ENCODE data around the gene WRAP73.

Gene WRAP73

DNA sequence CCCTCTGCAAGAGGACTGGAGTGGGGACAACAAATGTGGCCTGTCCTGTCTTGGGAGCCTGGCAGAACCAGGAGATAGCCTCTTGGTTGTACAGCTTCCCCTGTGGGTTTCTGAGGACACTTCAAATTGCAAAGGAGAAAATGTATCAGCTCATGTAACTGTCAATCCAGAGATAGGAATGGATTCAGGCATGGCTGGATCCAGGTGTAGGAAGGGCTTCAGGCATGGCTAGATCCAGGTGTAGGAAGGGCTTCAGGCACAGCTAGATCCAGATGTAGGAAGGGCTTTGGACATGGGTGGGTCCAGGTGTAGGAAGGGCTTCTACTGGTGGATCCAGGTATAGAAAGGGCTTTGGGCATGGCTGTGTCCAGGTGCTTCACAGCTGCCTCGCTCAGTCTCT is 33.3 kb upstream of the WRAP73 start:
- H3K27ac ChIP-seq: no peak overlapping the region
- DNase-seq (ENCODE audit: low read depth, low spot score): no peak

- no peak overlapping the region for H3K27ac ChIP-seq
- no peak for DNase-seq (ENCODE audit: low read depth, low spot score)
Measured at GRCh38 chr1:3681898-3682806, 32.2 kb upstream of the WRAP73 start.

DNA sequence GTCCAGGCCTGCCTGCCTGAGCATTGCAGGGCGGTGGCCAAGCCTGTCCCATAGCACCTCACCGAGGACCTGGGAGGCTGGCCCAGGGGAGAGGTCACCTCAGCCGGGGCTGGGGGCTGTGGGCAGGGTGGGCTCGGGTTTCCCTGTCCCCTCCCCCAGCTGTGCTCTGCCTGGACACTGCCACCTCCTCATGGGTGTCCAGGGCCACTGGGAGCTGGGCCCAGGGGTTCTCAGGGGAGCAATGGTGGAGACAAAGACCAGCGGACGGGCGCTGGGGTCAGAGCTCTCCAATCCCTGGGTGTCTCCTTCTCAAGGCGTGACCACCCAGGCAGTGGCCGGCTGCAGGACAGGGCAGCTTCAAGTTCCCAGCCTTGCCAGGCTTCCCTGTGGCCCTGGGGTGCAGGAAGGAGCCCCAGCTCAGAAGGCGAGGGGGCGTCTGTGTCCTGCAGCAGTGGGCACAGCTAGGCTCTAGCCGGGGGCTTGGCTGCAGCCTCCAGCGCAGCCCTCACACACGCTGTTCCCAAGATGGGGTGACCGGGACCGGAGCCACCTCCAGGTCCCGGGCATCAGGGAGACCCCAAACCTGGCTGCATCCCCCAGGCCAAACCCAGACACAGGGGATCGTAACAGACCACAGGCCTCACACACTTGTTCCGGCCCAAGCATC is 31.5 kb upstream of the WRAP73 start:
- no peak overlapping the region for H3K27ac ChIP-seq
- no peak for DNase-seq (ENCODE audit: low read depth, low spot score)

- H3K27ac ChIP-seq: no peak overlapping the region
- no peak for DNase-seq (ENCODE audit: low read depth, low spot score)
Measured at GRCh38 chr1:3680488-3681230, 30.8 kb upstream of the WRAP73 start.

DNA sequence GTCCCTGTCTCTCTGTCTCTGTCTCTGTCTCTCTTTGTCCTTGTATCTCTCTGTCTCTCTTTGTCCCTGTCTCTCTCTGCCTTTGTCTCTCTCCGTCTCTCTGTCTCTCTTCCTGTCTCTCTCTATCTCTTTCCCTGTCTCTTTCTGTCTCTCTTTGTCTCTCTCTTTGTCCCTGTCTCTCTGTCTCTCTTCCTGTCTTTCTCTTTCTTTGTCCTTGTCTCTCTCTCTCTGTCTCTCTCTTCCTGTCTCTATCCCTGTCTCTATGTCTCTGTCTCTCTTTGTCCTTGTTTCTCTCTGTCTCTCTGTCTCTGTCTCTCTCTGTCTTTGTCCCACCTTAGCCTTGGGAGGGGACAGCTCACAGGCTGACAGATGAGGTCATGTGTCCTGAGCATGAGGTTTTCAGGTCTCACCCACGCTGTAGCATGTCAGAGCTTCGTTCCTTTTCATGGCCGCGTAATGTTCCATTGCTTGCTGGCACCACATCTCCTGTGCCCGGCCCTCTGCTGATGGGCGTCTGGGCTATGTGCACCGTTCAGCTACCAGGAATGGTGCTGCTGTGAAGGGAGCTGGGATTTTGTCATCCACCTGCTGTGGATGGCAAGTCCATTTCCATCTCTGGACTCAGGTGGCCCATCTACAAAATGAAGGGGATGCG is 30.0 kb upstream of the WRAP73 start:
- H3K27ac ChIP-seq: no peak overlapping the region
- no peak for DNase-seq (ENCODE audit: low read depth, low spot score)

- DNase-seq (ENCODE audit: low read depth, low spot score): no peak
- H3K27ac ChIP-seq: no peak overlapping the region
Measured at GRCh38 chr1:3679098-3679555, 29.2 kb upstream of the WRAP73 start.

GRCh38 chr1:3678361-3679097 is 28.6 kb upstream of the WRAP73 start:
- H3K27ac ChIP-seq: no peak overlapping the region

GRCh38 chr1:3677484-3677883 is 27.6 kb upstream of the WRAP73 start:
- no peak overlapping the region for H3K27ac ChIP-seq
- DNase-seq (ENCODE audit: low read depth, low spot score): no peak

More at GRCh38 chr1:3678361-3679097, 28.6 kb upstream of the WRAP73 start:
- DNase-seq (ENCODE audit: low read depth, low spot score): no peak

GRCh38 chr1:3676581-3677470 is 26.9 kb upstream of the WRAP73 start:
- no peak for DNase-seq (ENCODE audit: low read depth, low spot score)
- H3K27ac ChIP-seq: no peak overlapping the region

- H3K27ac ChIP-seq: no peak overlapping the region
- DNase-seq (ENCODE audit: low read depth, low spot score): no peak
Measured at GRCh38 chr1:3675436-3675835, 25.5 kb upstream of the WRAP73 start.

- DNase-seq (ENCODE audit: low read depth, low spot score): no peak
- H3K27ac ChIP-seq: no peak overlapping the region
Measured at GRCh38 chr1:3674100-3675094, 24.5 kb upstream of the WRAP73 start.

DNA sequence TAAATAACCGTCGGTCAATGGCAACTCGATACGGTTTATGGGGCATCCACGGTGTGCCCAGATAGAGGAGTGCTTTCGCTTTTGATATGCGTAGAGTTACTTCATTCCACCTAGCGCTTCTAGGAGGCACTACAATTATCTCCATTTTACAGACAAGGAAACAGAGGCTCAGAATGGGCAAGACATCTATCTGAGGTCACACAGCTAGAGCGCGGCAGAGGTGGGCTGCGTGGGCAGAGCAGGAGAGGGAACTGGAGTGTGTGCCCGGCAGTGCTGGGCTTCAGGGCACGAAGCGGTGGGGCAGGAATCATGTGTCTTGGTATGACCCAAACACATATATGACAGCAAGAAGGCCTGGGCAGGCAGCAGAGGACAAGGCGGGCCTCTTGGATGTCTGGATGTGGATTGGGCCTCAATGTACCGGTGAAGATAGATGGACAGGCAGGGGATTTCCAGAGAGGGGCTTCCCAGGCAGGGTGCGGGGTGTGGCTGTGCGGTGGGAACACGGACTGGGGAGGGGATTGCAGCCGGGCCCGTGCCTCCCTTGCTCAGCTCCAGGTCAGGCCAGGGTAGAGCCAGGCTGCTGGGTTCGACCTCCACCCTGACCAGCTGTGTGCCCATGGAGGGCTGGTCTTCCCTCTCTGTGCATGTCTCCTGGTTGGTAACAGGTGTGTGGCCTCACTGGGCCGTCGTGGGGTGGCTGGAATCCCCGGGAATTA is 23.6 kb upstream of the WRAP73 start:
- no peak for DNase-seq (ENCODE audit: low read depth, low spot score)
- no peak overlapping the region for H3K27ac ChIP-seq

GRCh38 chr1:3672971-3673361 is 23.1 kb upstream of the WRAP73 start:
- DNase-seq (ENCODE audit: low read depth, low spot score): no peak
- H3K27ac ChIP-seq: no peak overlapping the region

- no peak overlapping the region for H3K27ac ChIP-seq
- DNase-seq (ENCODE audit: low read depth, low spot score): no peak
Measured at GRCh38 chr1:3672231-3672970, 22.5 kb upstream of the WRAP73 start.

- DNase-seq (ENCODE audit: low read depth, low spot score): no peak
- H3K27ac ChIP-seq: no peak overlapping the region
Measured at GRCh38 chr1:3671371-3672180, 21.7 kb upstream of the WRAP73 start.

All from epithelial cell of prostate (primary cell).